IMR-90 (cell line): ENCODE data around the gene PFAS.

Experiments
- BHLHE40 ChIP-seq: fragments of 150-350 bp; IDR thresholded peaks from 2 replicates; pipeline ENCODE4 v1.6.1; 2016; ENCODE audit warnings: mild to moderate bottlenecking, low read depth, low read length
- CEBPB ChIP-seq: IDR thresholded peaks from 2 replicates; pipeline ENCODE4 v1.6.1; 2012; ENCODE audit warnings: low read depth, low read length, improper control_type of control experiment
- RAD21 ChIP-seq: IDR thresholded peaks from 2 replicates; pipeline ENCODE4 v1.6.1; 2012; ENCODE audit warnings: low read length, improper control_type of control experiment
- USF2 ChIP-seq: fragments of 150-350 bp; IDR thresholded peaks from 2 replicates; pipeline ENCODE4 v1.6.1; 2017; ENCODE audit warnings: mild to moderate bottlenecking, antibody characterized with exemption, low read length, low read depth

GRCh38 chr17:8284126-8284525 lies 35.0 kb downstream of the PFAS start:
- TF ChIP-seq RAD21 (no peak), BHLHE40 (no peak), CEBPB (no peak), USF2 (no peak)
